ENCODE results near the gene TUBAL3.

DNA sequence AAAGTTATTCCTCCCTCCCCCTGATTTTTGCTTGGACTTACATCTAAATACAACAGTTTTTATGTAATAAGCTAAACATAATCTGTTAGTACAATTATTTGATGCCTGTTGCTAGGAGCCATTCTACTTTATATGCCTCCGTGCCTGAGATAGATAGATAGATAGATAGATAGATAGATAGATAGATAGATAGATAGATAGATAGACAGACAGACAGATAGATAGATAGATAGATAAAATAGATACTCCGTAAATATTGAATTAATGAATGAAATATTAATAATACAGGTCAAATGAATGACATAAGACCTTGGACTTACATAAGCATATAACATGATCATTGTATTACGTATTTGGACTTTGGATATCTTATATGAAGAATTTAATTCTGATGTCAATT lies 30.7 kb upstream of the TUBAL3 start:
- TF ChIP-seq, protein P1, sequence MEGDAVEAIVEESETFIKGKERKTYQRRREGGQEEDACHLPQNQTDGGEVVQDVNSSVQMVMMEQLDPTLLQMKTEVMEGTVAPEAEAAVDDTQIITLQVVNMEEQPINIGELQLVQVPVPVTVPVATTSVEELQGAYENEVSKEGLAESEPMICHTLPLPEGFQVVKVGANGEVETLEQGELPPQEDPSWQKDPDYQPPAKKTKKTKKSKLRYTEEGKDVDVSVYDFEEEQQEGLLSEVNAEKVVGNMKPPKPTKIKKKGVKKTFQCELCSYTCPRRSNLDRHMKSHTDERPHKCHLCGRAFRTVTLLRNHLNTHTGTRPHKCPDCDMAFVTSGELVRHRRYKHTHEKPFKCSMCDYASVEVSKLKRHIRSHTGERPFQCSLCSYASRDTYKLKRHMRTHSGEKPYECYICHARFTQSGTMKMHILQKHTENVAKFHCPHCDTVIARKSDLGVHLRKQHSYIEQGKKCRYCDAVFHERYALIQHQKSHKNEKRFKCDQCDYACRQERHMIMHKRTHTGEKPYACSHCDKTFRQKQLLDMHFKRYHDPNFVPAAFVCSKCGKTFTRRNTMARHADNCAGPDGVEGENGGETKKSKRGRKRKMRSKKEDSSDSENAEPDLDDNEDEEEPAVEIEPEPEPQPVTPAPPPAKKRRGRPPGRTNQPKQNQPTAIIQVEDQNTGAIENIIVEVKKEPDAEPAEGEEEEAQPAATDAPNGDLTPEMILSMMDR (IDR thresholded peaks at IDR 0.05) = no peak
- TF ChIP-seq POLR2A (IDR thresholded peaks at IDR 0.05) = no peak
- TF ChIP-seq EP300 (IDR thresholded peaks at IDR 0.05) = no peak

Data from ovary (tissue), 3 donors.